ENCODE data around the gene SF3A1. TPM values are rescaled to one million over a fixed set of nuclear protein-coding genes. Genes with fewer than 3 reads are reported as not detected.

The SF3A1 gene
- total RNA-seq, 2 donors from 2014 or later = 30.6 to 77.1 TPM

GRCh38 chr22:30308518-30309230, 48.0 kb downstream of the SF3A1 start:
- no peak overlapping the region for H3K4me3 ChIP-seq
- peaks cover 88% of the 10 kb centered on the region for H3K4me1 ChIP-seq
- DNase-seq (peak in 1 of 4 donors; percentile 34), ATAC-seq (no peak)
- no peak for TF ChIP-seq POLR2A (IDR thresholded peaks at IDR 0.05)
- no peak for TF ChIP-seq CTCF (IDR thresholded peaks at IDR 0.05)
- no peaks in the 10 kb centered on the region for H3K9me3 ChIP-seq
- H3K27me3 ChIP-seq = no peaks in the 10 kb centered on the region
- intact Hi-C loops (cut with DNase I) = no loop called here
- peak overlapping the region in 3 of 4 donors; percentile 83 to 91 (median 85) for H3K27ac ChIP-seq
- no peaks in the 10 kb centered on the region for H3K36me3 ChIP-seq (replicated peaks in 1 of 2; ENCODE audit: insufficient read depth in 1 of 2, low read depth in 2 of 2)
- WGBS, 2 donors = 54 to 69% methylated on average over 5 of the region's 5 CpGs

GRCh38 chr22:30308093-30308492, 48.6 kb downstream of the SF3A1 start:
- Histone ChIP-seq H3K4me3 (no peak overlapping the region), H3K9me3 (no peaks in the 10 kb centered on the region), H3K27ac (peak overlapping the region in 2 of 4 donors; percentile 83 to 91), H3K27me3 (no peaks in the 10 kb centered on the region), H3K4me1 (peaks cover 93% of the 10 kb centered on the region), H3K36me3 (replicated peaks in 1 of 2; ENCODE audit: insufficient read depth in 1 of 2, low read depth in 2 of 2) (no peaks in the 10 kb centered on the region)
- 74 to 78% methylated on average over 2 of the region's 2 CpGs for WGBS, 2 donors
- intact Hi-C loops (cut with DNase I) = no loop called here
- TF ChIP-seq CTCF (IDR thresholded peaks at IDR 0.05) (no peak), POLR2A (IDR thresholded peaks at IDR 0.05) (no peak)
- ATAC-seq (no peak), DNase-seq (no peak)

- Histone ChIP-seq H3K36me3 (replicated peaks in 1 of 2; ENCODE audit: insufficient read depth in 1 of 2, low read depth in 2 of 2) (no peaks in the 10 kb centered on the region), H3K9me3 (no peaks in the 10 kb centered on the region), H3K27me3 (no peaks in the 10 kb centered on the region), H3K4me3 (no peak overlapping the region), H3K27ac (peak overlapping the region in 1 of 4 donors; percentile 21), H3K4me1 (peaks cover 93% of the 10 kb centered on the region)
- TF ChIP-seq CTCF (IDR thresholded peaks at IDR 0.05) (no peak), POLR2A (IDR thresholded peaks at IDR 0.05) (no peak)
- intact Hi-C loops (cut with DNase I) = no loop called here
- no peak for DNase-seq
- 75 to 92% methylated on average over 4 of the region's 4 CpGs for WGBS, 2 donors
- ATAC-seq = no peak
Observed at GRCh38 chr22:30307041-30307574, 49.6 kb downstream of the SF3A1 start.

- WGBS, 2 donors = 82 to 96% methylated on average over 1 of the region's 1 CpG
- no peak for ATAC-seq
- peak overlapping the region in 2 of 4 donors; percentile 68 to 79 for H3K27ac ChIP-seq
- no peaks in the 10 kb centered on the region for H3K9me3 ChIP-seq
- TF ChIP-seq CTCF (IDR thresholded peaks at IDR 0.05) (no peak), POLR2A (IDR thresholded peaks at IDR 0.05) (no peak)
- no peak overlapping the region for H3K4me3 ChIP-seq
- peaks cover 93% of the 10 kb centered on the region for H3K4me1 ChIP-seq
- no peak for DNase-seq
- no peaks in the 10 kb centered on the region for H3K36me3 ChIP-seq (replicated peaks in 1 of 2; ENCODE audit: insufficient read depth in 1 of 2, low read depth in 2 of 2)
- intact Hi-C loops (cut with DNase I) = no loop called here
- no peaks in the 10 kb centered on the region for H3K27me3 ChIP-seq
Observed at GRCh38 chr22:30306627-30307011, 50.1 kb downstream of the SF3A1 start.

All from body of pancreas (tissue), 4 donors.